GM12878 (cell line): ENCODE data around the gene ZNF334. TPM values are rescaled to one million over a fixed set of nuclear protein-coding genes. Genes with fewer than 3 reads are reported as not detected.

Source experiments
- ATAC-seq: fragments of 200-7000 bp; cut with Tn5 transposase; 3 replicates; pipeline ENCODE4 v1.9.1; 2020; ENCODE audit warnings: mild to moderate bottlenecking, moderate library complexity
- BruUV-seq: library from RNA; stranded (reverse); fragments of 400-500 nt; replicated peaks from 2 replicates; lab custom pipeline; 2021; lab: Mats Ljungman, UMichigan
- CTCF ChIA-PET: fragments of 300-600 bp; sonication (Branson Sonifier 250); formaldehyde crosslinking; extraction: SDS; loops from one replicate; lab custom pipeline; 2021; ENCODE audit warnings: inconsistent platforms; lab: Yijun Ruan, JAX
- POLR2A ChIA-PET: fragments of 350-600 bp; formaldehyde crosslinking; extraction: SDS; loops from one replicate; lab custom pipeline; 2021; ENCODE audit warnings: inconsistent platforms; lab: Charles Lee
- RAD21 ChIA-PET: fragments of 300-600 bp; sonication (Branson Sonifier 250); formaldehyde crosslinking; loops from one replicate; lab custom pipeline; 2023; ENCODE audit warnings: antibody characterized with exemption; ENCODE audit not compliant: unreplicated experiment; lab: Charles Lee
- SMC1A ChIA-PET: fragments of 300-600 bp; sonication (Branson Sonifier 250); formaldehyde crosslinking; loops from one replicate; lab custom pipeline; 2023; ENCODE audit not compliant: unreplicated experiment, uncharacterized antibody; lab: Charles Lee
- DNase-seq: peaks from one replicate; pipeline ENCODE4 v3.0.0-alpha.2; 2011; ENCODE audit warnings: low read depth, low spot score
- FAIRE-seq: peaks from 3 replicates; lab custom pipeline; 2011; peaks lifted over from hg19 to GRCh38; lab: Jason Lieb, UNC
- H2AFZ ChIP-seq: 2 replicates; pipeline ENCODE4 v1.6.0; 2011; ENCODE audit warnings: low read depth, low read length, control low read depth; ENCODE audit not compliant: control insufficient read depth
- H3K27ac ChIP-seq: 2 replicates; pipeline ENCODE4 v1.5.1; 2011; ENCODE audit warnings: control low read depth; ENCODE audit not compliant: control insufficient read depth, insufficient read depth
- H3K27me3 ChIP-seq, 2 experiments: replicated peaks in 1 of 2; 2 replicates each; pipeline versions ENCODE4 v1.6.0 to v1.6.1; 2011; ENCODE audit warnings: low read length in 1 of 2; ENCODE audit not compliant: control insufficient read depth in 2 of 2, insufficient read depth in 2 of 2
- H3K36me3 ChIP-seq, 2 experiments: 2 replicates each; pipeline ENCODE4 v1.5.1; 2011; ENCODE audit warnings: low read length in 1 of 2; ENCODE audit not compliant: control insufficient read depth in 2 of 2, insufficient read depth in 2 of 2
- H3K4me1 ChIP-seq: 2 replicates; pipeline ENCODE4 v1.6.1; 2011; ENCODE audit warnings: mild to moderate bottlenecking, low read length, moderate library complexity, mixed read lengths; ENCODE audit not compliant: control insufficient read depth, insufficient read depth
- H3K4me2 ChIP-seq: 2 replicates; pipeline ENCODE4 v1.6.0; 2011; ENCODE audit warnings: control low read depth; ENCODE audit not compliant: control insufficient read depth, insufficient read depth
- H3K4me3 ChIP-seq: fragments of 200-600 bp; sonication (generic); 2 replicates; pipeline ENCODE4 v1.5.1; 2016
- H3K79me2 ChIP-seq: 2 replicates; pipeline ENCODE4 v1.6.0; 2011; ENCODE audit warnings: low read length; ENCODE audit not compliant: control insufficient read depth, insufficient read depth
- H3K9ac ChIP-seq: 2 replicates; pipeline ENCODE4 v1.8.0; 2011; ENCODE audit warnings: low read length, control low read depth, mixed read lengths; ENCODE audit not compliant: control insufficient read depth, insufficient read depth
- H3K9me3 ChIP-seq: replicated peaks from 3 replicates; pipeline ENCODE4 v1.5.1; 2011; ENCODE audit warnings: mild to moderate bottlenecking, low read length; ENCODE audit not compliant: control insufficient read depth, insufficient read depth
- H4K20me1 ChIP-seq: 2 replicates; pipeline ENCODE4 v1.6.0; 2011; ENCODE audit not compliant: control insufficient read depth, insufficient read depth
- EP300 ChIP-seq, 2 experiments: fragments of 150-350 bp in 1 of 2; IDR thresholded peaks; 2 replicates each; pipeline ENCODE4 v1.6.1; 2011 to 2012; ENCODE audit warnings: low read depth in 2 of 2, low read length in 2 of 2, borderline replicate concordance in 1 of 2, improper control_type of control experiment in 1 of 2, inconsistent platforms in 1 of 2; ENCODE audit not compliant: control insufficient read depth in 1 of 2
- GABPA ChIP-seq: IDR thresholded peaks from 2 replicates; pipeline ENCODE4 v1.6.1; 2014; ENCODE audit warnings: antibody characterized with exemption, low read depth, mild to moderate bottlenecking, inconsistent platforms
- HDAC2 ChIP-seq: fragments of 200-600 bp; sonication (generic); IDR thresholded peaks from 2 replicates; pipeline ENCODE4 v1.6.1; 2017
- LARP7 ChIP-seq: fragments of 450-650 bp; IDR thresholded peaks from 2 replicates; pipeline ENCODE4 v1.6.1; 2017; ENCODE audit warnings: mild to moderate bottlenecking
- MEF2A ChIP-seq: IDR thresholded peaks from 2 replicates; pipeline ENCODE4 v1.6.1; 2011; ENCODE audit warnings: low read depth, mild to moderate bottlenecking, low read length, moderate library complexity; ENCODE audit not compliant: insufficient read depth
- NBN ChIP-seq: fragments of 450-650 bp; IDR thresholded peaks from 2 replicates; pipeline ENCODE4 v1.6.1; 2016
- NFYA ChIP-seq: IDR thresholded peaks from 2 replicates; pipeline ENCODE4 v1.6.1; 2011; ENCODE audit warnings: low read depth, mild to moderate bottlenecking, low read length, improper control_type of control experiment, borderline replicate concordance
- NFYB ChIP-seq: IDR thresholded peaks from 2 replicates; pipeline ENCODE4 v1.6.1; 2011; ENCODE audit warnings: low read depth, mild to moderate bottlenecking, low read length, improper control_type of control experiment, moderate library complexity; ENCODE audit not compliant: insufficient read depth
- PBX3 ChIP-seq: IDR thresholded peaks from 2 replicates; pipeline ENCODE4 v1.6.1; 2011; ENCODE audit warnings: mild to moderate bottlenecking, low read depth, low read length, moderate library complexity; ENCODE audit not compliant: insufficient replicate concordance
- PML ChIP-seq: IDR thresholded peaks from 2 replicates; pipeline ENCODE4 v1.6.1; 2012; ENCODE audit warnings: low read length, inconsistent platforms
- PRDM15 ChIP-seq: fragments of 450-650 bp; formaldehyde crosslinking; IDR thresholded peaks from 2 replicates; pipeline ENCODE4 v1.4.0; 2020; ENCODE audit warnings: mild to moderate bottlenecking, moderate library complexity
- RAD21 ChIP-seq: IDR thresholded peaks from 2 replicates; pipeline ENCODE4 v1.6.1; 2011; ENCODE audit warnings: mild to moderate bottlenecking, low read depth, low read length, moderate library complexity; ENCODE audit not compliant: insufficient read depth
- ZNF24 ChIP-seq: fragments of 450-650 bp; IDR thresholded peaks from 2 replicates; pipeline ENCODE4 v1.6.1; 2017; ENCODE audit warnings: antibody characterized with exemption, mild to moderate bottlenecking
- WGBS: methylation state at CpG from one replicate; pipeline ENCODE4 v1.1.6; 2016; ENCODE audit warnings: low lambda C conversion rate; ENCODE audit not compliant: insufficient replicate concordance, insufficient coverage; ENCODE audit errors: missing lambda C conversion rate; 5-methylcytosine and 5-hydroxymethylcytosine counted together
- in situ Hi-C: fragments of 300-500 bp; cut with MboI; formaldehyde crosslinking; loops from 9 replicates; pipeline ENCODE4 v1.14.3; 2018; ENCODE audit warnings: mixed read lengths
- intact Hi-C: fragments of 100-400 bp; cut with micrococcal nuclease; formaldehyde crosslinking; loops from one replicate; pipeline ENCODE4 v1.14.2; 2022; ENCODE audit not compliant: unreplicated experiment
- polyA plus RNA-seq, 11 experiments: library from polyadenylated mRNA; depleted of rRNA in 4 of 11; unstranded in 6 of 11; stranded (reverse) in 5 of 11; fragments of >200 nt; fragmentation: Nextera tagmentation in 4 of 11; fragmentation: Illumina TruSeq in 1 of 11; extraction: Ambion mirVana in 4 of 11; extraction: Trizol in 1 of 11; gene quantifications; 1 replicate in 1 of 11; 2 replicates in 10 of 11; pipeline versions ENCODE4 v1.2.1 to v1.2.3, GENCODE V29; 2011 to 2016; ENCODE audit warnings: inconsistent platforms in 2 of 11, missing spikeins in 2 of 11, low read depth in 1 of 11
- total RNA-seq, 4 experiments: library from RNA; depleted of rRNA in 3 of 4; stranded (reverse); fragments of >200 nt in 3 of 4; fragmentation: Illumina TruSeq in 1 of 4; extraction: Trizol in 1 of 4; gene quantifications; 2 replicates each; pipeline versions ENCODE4 v1.2.1 to v1.2.3, GENCODE V29; 2013 to 2021
- TF ChIP-seq, protein P1 (sequence below): IDR thresholded peaks from 2 replicates; pipeline ENCODE4 v1.6.1; 2011; ENCODE audit warnings: borderline replicate concordance, low read depth, mild to moderate bottlenecking, moderate library complexity, low read length; ENCODE audit not compliant: insufficient read depth, poor library complexity, severe bottlenecking
- TF ChIP-seq, protein P2 (sequence below): fragments of 450-650 bp; IDR thresholded peaks from 2 replicates; pipeline ENCODE4 v1.6.1; 2018; ENCODE audit warnings: borderline replicate concordance, mild to moderate bottlenecking; ENCODE audit not compliant: partially characterized antibody

The ZNF334 gene
- total and polyA plus RNA-seq, 10 of the 15 experiments (the other 5 are each of a cell fraction or from before 2014, with no cell fraction given) = 0.08 to 2.0 (median 1.2) TPM

DNA sequence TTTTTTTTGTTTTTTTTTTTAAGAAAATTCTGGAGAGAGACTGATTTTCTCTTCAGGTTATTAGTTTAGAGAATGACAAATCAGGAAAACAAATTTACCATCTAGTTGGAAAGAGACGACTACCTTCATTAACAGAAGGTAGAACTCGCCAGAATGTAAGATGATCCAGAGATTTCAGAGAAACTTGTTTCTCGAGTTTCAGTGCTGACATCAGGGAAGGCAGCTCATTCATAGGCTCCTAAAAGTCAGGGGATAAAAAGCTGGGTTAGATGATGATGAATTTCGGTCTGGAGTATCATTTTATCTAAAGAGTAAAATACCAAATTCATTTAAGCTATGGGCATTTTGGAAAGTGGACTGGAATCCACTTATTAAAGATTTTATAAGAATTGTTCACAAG is 27.9 kb downstream of the ZNF334 start:
- Histone ChIP-seq H3K4me2 (no peak overlapping the region), H3K4me3 (no peak overlapping the region), H2AFZ (no peak overlapping the region), H3K27me3 (no peaks in the 10 kb centered on the region; a peak in 1 of 4 replicates), H3K79me2 (no peaks in the 10 kb centered on the region), H3K27ac (no peak overlapping the region), H4K20me1 (no peaks in the 10 kb centered on the region), H3K4me1 (no peaks in the 10 kb centered on the region), H3K9me3 (no peaks in the 10 kb centered on the region), H3K36me3 (no peaks in the 10 kb centered on the region), H3K9ac (no peak overlapping the region)
- 15% methylated on average over 4 of the region's 4 CpGs for WGBS
- RAD21 ChIA-PET = no interaction called here
- POLR2A ChIA-PET = no interaction called here
- SMC1A ChIA-PET = interaction anchor here (0.5 to 0.9 kb wide), 4 partner anchors 195 to 835 kb away, joined by 3 read pairs; no protein-coding TSS in a partner anchor
- no peak for TF ChIP-seq ZNF24
- TF ChIP-seq EP300 (IDR thresholded peaks at IDR 0.05; ENCODE audit: borderline replicate concordance in 1 of 2, control insufficient read depth in 1 of 2, low read depth in 2 of 2, low read length in 2 of 2) = no peak
- TF ChIP-seq RAD21 = no peak
- TF ChIP-seq, protein P1, sequence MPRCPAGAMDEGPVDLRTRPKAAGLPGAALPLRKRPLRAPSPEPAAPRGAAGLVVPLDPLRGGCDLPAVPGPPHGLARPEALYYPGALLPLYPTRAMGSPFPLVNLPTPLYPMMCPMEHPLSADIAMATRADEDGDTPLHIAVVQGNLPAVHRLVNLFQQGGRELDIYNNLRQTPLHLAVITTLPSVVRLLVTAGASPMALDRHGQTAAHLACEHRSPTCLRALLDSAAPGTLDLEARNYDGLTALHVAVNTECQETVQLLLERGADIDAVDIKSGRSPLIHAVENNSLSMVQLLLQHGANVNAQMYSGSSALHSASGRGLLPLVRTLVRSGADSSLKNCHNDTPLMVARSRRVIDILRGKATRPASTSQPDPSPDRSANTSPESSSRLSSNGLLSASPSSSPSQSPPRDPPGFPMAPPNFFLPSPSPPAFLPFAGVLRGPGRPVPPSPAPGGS = no peak
- TF ChIP-seq NFYB = no peak
- TF ChIP-seq GABPA = no peak
- no peak for TF ChIP-seq PML
- TF ChIP-seq NBN = no peak
- TF ChIP-seq PBX3 = no peak
- TF ChIP-seq PRDM15 (CRISPR knock-in tag) = no peak
- TF ChIP-seq MEF2A = no peak
- TF ChIP-seq LARP7 = no peak
- TF ChIP-seq, protein P2, sequence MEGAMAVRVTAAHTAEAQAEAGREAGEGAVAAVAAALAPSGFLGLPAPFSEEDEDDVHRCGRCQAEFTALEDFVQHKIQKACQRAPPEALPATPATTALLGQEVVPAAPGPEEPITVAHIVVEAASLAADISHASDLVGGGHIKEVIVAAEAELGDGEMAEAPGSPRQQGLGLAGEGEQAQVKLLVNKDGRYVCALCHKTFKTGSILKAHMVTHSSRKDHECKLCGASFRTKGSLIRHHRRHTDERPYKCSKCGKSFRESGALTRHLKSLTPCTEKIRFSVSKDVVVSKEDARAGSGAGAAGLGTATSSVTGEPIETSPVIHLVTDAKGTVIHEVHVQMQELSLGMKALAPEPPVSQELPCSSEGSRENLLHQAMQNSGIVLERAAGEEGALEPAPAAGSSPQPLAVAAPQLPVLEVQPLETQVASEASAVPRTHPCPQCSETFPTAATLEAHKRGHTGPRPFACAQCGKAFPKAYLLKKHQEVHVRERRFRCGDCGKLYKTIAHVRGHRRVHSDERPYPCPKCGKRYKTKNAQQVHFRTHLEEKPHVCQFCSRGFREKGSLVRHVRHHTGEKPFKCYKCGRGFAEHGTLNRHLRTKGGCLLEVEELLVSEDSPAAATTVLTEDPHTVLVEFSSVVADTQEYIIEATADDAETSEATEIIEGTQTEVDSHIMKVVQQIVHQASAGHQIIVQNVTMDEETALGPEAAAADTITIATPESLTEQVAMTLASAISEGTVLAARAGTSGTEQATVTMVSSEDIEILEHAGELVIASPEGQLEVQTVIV = no peak
- TF ChIP-seq HDAC2 = no peak
- no peak for TF ChIP-seq NFYA
- FAIRE-seq = no peak
- CTCF ChIA-PET = interaction anchor here (0.6 to 1.4 kb wide), 7 partner anchors 8 to 992 kb away, joined by 3 to 4 read pairs (median 3); partner anchors contain the start of gene OCSTAMP
- no peak for ATAC-seq
- no TSS peak for BruUV-seq
- in situ Hi-C loops = no loop called here
- DNase-seq = no peak
- intact Hi-C loops = no loop called here
